Spleen (tissue), 11 donors: ENCODE measurements around the gene NRXN3. TPM values are rescaled to one million over a fixed set of nuclear protein-coding genes. Genes with fewer than 3 reads are reported as not detected.

ENCODE experiments used
- DNase-seq: peaks from one replicate; pipeline ENCODE4 v3.0.0-alpha.2; 2020
- H3K27ac ChIP-seq, 8 donors: fragments of 200-600 bp; sonication (generic) in 7 of 8; 1 replicate in 4 of 8; 2 replicates in 4 of 8; pipeline versions ENCODE4 v1.5.0 to v1.8.0; 2016 to 2021; ENCODE audit warnings: inconsistent platforms in 4 of 8, mild to moderate bottlenecking in 4 of 8, moderate library complexity in 1 of 8
- H3K27me3 ChIP-seq, 7 donors: fragments of 200-600 bp; sonication (generic) in 6 of 7; replicated peaks in 1 of 7; 1 replicate in 4 of 7; 2 replicates in 3 of 7; pipeline versions ENCODE4 v1.5.0 to v1.8.0; 2016 to 2021; ENCODE audit warnings: inconsistent platforms in 3 of 7, mild to moderate bottlenecking in 1 of 7
- H3K36me3 ChIP-seq, 6 donors: fragments of 200-600 bp; sonication (generic) in 5 of 6; 1 replicate in 4 of 6; 2 replicates in 2 of 6; pipeline versions ENCODE4 v1.5.0 to v1.8.0; 2016 to 2021; ENCODE audit warnings: inconsistent platforms in 2 of 6
- H3K4me1 ChIP-seq, 6 donors: fragments of 200-600 bp; sonication (generic) in 5 of 6; 1 replicate in 3 of 6; 2 replicates in 3 of 6; pipeline versions ENCODE4 v1.5.0 to v1.8.0; 2016 to 2021; ENCODE audit warnings: inconsistent platforms in 3 of 6
- H3K4me3 ChIP-seq, 8 donors: fragments of 200-600 bp; sonication (generic) in 7 of 8; 1 replicate in 4 of 8; 2 replicates in 4 of 8; pipeline versions ENCODE4 v1.5.0 to v1.8.0; 2016 to 2021; ENCODE audit warnings: inconsistent platforms in 4 of 8, mild to moderate bottlenecking in 4 of 8, moderate library complexity in 2 of 8
- H3K9me3 ChIP-seq, 8 donors: fragments of 200-600 bp; sonication (generic) in 7 of 8; 1 replicate in 4 of 8; 2 replicates in 4 of 8; pipeline versions ENCODE4 v1.5.0 to v1.8.0; 2016 to 2021; ENCODE audit warnings: inconsistent platforms in 4 of 8
- POLR2A ChIP-seq, 3 donors: fragments of 450-650 bp; IDR thresholded peaks; one replicate each; pipeline ENCODE4 v1.5.1; 2017; ENCODE audit warnings: antibody characterized with exemption in 3 of 3, mild to moderate bottlenecking in 1 of 3
- POLR2AphosphoS5 ChIP-seq, 3 donors: sonication (generic); formaldehyde crosslinking; IDR thresholded peaks; one replicate each; pipeline ENCODE4 v1.5.1; 2017; ENCODE audit warnings: antibody characterized with exemption in 3 of 3
- WGBS, 5 donors: extraction: QIAGEN DNeasy Blood & Tissue Kit in 3 of 5; methylation state at CpG; one replicate each; pipeline versions ENCODE4 v1.1.5 to v1.1.7; 2013 to 2018; 5-methylcytosine and 5-hydroxymethylcytosine counted together
- intact Hi-C: fragments of 100-400 bp; cut with DNase I; formaldehyde crosslinking; loops from one replicate; pipeline ENCODE4 v1.15.0; 2023; ENCODE audit warnings: low total_unique reads
- polyA plus RNA-seq, 3 donors: library from polyadenylated mRNA; stranded (reverse); fragments of 200-250 nt; gene quantifications; one replicate each; pipeline ENCODE4 v1.2.1, GENCODE V29; 2013
- total RNA-seq, 7 donors: library from RNA; depleted of rRNA in 3 of 7; stranded (reverse); fragments of >200 nt in 3 of 7; fragmentation: NEBNext Ultra II Directional in 4 of 7; extraction: Animal tissue kit (Norgen Biotek cat#: 25700) in 4 of 7; gene quantifications; one replicate each; pipeline versions ENCODE4 v1.1.0 to v1.2.1, GENCODE V29; 2016 to 2021
- TF ChIP-seq, protein P1 (sequence below), 11 experiments: fragments of 200-600 bp in 7 of 11; fragments of 450-650 bp in 4 of 11; sonication (generic) in 4 of 11; IDR thresholded peaks in 8 of 11; conservative IDR thresholded peaks in 3 of 11; 1 replicate in 7 of 11; 2 replicates in 4 of 11; pipeline versions ENCODE4 v1.4.0 to v1.8.0; 2016 to 2021; ENCODE audit warnings: antibody characterized with exemption in 11 of 11, inconsistent platforms in 4 of 11, mild to moderate bottlenecking in 1 of 11
- donor health status: healthy with polysubstance abuse.
- donor health status: DM: no; HTN: no; CAD: no; lungs with moderate emphysema.
- donor health status: DM: no; HTN: no; CAD: no.
- donor health status: Bipolar disorder and iron deficiency.
- donor health status: healthy.
- donor health status: DM: no; HTN: no; CAD: no.
- donor health status: DM: yes; HTN: yes; CAD: no.

Gene NRXN3
- total and polyA plus RNA-seq, 10 donors: 0.21 to 11.5 (median 1.6) TPM

DNA sequence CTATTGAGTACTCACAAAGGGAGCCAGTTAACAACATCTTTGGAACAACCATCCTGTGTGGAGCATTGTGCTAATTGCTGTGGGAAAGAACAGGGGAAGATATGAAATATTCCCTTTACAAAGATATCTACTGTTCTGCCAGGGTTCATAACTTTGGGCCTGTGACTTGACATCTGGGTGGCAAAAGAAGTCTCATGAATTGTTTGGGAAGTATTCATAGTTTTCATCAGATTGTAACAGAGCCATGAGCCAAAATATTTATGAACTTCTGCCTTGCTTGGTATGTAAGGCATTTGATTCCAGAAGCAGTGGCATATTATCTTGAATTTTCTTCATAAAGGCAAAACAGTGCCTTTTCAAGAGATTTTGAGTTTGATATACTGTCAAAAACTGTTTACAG lies 1224.9 kb downstream of the NRXN3 start:
- H3K27ac ChIP-seq: no peak overlapping the region
- H3K27me3 ChIP-seq: no peaks in the 10 kb centered on the region
- no peak overlapping the region for H3K4me3 ChIP-seq
- intact Hi-C loops: no loop called here
- no peaks in the 10 kb centered on the region for H3K36me3 ChIP-seq
- no peaks in the 10 kb centered on the region for H3K4me1 ChIP-seq
- DNase-seq: no peak
- TF ChIP-seq, protein P1, sequence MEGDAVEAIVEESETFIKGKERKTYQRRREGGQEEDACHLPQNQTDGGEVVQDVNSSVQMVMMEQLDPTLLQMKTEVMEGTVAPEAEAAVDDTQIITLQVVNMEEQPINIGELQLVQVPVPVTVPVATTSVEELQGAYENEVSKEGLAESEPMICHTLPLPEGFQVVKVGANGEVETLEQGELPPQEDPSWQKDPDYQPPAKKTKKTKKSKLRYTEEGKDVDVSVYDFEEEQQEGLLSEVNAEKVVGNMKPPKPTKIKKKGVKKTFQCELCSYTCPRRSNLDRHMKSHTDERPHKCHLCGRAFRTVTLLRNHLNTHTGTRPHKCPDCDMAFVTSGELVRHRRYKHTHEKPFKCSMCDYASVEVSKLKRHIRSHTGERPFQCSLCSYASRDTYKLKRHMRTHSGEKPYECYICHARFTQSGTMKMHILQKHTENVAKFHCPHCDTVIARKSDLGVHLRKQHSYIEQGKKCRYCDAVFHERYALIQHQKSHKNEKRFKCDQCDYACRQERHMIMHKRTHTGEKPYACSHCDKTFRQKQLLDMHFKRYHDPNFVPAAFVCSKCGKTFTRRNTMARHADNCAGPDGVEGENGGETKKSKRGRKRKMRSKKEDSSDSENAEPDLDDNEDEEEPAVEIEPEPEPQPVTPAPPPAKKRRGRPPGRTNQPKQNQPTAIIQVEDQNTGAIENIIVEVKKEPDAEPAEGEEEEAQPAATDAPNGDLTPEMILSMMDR (IDR thresholded peaks at IDR 0.05 in 8 of 11, conservative IDR thresholded peaks at IDR 0.05 in 3 of 11): no peak
- TF ChIP-seq POLR2A (IDR thresholded peaks at IDR 0.05): no peak
- no peak for TF ChIP-seq POLR2AphosphoS5 (IDR thresholded peaks at IDR 0.05)
- H3K9me3 ChIP-seq: peaks cover 0 to 4% (median 0%) of the 10 kb centered on the region in 8 donors

DNA sequence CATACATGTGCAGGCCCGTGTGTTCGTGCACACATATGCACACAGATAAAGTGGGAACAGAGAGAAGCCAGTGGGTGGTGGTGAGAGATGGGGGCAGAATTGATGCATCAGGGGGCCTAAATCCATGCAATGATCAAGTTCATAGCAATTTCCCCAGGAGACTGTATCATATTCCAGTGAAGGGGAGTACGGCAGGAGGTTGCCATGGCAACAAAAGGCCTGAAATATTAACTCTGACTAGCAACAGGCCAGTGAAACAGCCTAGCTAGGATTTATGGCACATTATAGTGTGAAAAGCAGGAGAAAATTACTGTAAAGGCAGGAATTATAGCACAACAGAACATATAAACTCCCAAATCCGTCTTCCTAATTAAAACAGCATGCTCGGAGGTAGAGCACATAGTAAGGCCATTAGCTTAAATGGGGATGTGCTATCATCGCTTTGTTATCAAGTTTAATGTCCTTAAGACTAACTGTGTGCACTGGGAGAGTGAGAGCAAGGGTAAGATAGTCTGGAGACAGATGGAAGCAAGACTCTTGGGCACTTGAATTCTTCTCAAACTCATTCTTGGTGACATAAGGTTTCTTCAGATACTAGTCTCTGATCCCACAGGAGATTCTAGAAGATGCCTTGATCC lies 1234.8 kb downstream of the NRXN3 start:
- Histone ChIP-seq H3K4me1 (no peaks in the 10 kb centered on the region), H3K4me3 (no peak overlapping the region), H3K36me3 (no peaks in the 10 kb centered on the region), H3K27ac (no peak overlapping the region), H3K27me3 (no peaks in the 10 kb centered on the region), H3K9me3 (no peaks in the 10 kb centered on the region)
- 74 to 83% (median 80%) methylated on average over 6 of the region's 6 CpGs for WGBS, 5 donors
- intact Hi-C loops: no loop called here
- TF ChIP-seq, protein P1 (IDR thresholded peaks at IDR 0.05 in 8 of 11, conservative IDR thresholded peaks at IDR 0.05 in 3 of 11): no peak
- TF ChIP-seq POLR2A (IDR thresholded peaks at IDR 0.05) (no peak), POLR2AphosphoS5 (IDR thresholded peaks at IDR 0.05) (no peak)
- no peak for DNase-seq

DNA sequence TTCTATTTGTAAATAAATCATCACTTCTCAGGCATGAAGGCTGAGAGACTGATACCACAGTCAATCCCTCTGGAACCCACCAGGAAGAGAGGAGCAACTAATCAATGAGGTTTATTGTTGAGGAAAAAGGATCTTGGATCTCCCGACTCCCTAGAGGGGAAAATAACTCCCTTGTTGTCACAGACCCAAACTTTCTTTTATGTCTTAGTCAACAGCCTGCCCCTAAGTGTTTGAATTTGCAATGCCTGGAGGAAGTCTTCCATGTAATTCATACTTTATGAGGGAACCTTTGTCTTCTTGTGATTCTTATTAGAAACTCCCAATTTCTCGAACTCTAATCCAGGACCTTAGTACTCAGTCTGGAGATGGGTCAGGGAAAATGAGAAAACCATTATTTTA lies 1235.3 kb downstream of the NRXN3 start:
- no peak for DNase-seq
- Histone ChIP-seq H3K4me3 (no peak overlapping the region), H3K27me3 (no peaks in the 10 kb centered on the region), H3K27ac (no peak overlapping the region), H3K9me3 (no peaks in the 10 kb centered on the region), H3K4me1 (no peaks in the 10 kb centered on the region), H3K36me3 (no peaks in the 10 kb centered on the region)
- TF ChIP-seq, protein P1 (IDR thresholded peaks at IDR 0.05 in 8 of 11, conservative IDR thresholded peaks at IDR 0.05 in 3 of 11): no peak
- TF ChIP-seq POLR2A (IDR thresholded peaks at IDR 0.05) (no peak), POLR2AphosphoS5 (IDR thresholded peaks at IDR 0.05) (no peak)
- intact Hi-C loops: no loop called here
- WGBS, 5 donors: 65 to 91% (median 74%) methylated on average over 2 of the region's 2 CpGs

DNA sequence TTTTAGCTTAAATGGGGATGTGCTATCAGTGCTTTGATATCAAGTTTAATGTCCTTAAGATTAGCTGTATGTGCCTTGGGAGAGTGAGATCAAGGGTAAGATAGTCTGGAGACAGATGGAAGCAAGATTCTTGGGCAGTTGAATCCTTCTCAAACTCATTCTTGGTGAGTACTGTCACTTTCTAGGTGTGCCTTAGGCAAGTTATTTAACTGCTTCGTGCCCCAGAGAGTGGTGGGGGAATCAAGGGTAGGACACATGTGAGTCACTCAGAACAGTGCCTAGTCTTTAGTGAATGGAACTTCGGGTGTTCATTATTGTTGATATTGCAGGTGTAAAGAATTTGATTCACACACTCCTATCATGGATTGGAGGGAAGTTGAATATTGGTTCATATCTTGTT lies 1237.4 kb downstream of the NRXN3 start:
- no peak for DNase-seq
- Histone ChIP-seq H3K4me1 (no peaks in the 10 kb centered on the region), H3K27me3 (no peaks in the 10 kb centered on the region), H3K4me3 (no peak overlapping the region), H3K27ac (no peak overlapping the region), H3K36me3 (no peaks in the 10 kb centered on the region), H3K9me3 (no peaks in the 10 kb centered on the region)
- 49 to 69% (median 52%) methylated on average over 2 of the region's 2 CpGs for WGBS, 5 donors
- TF ChIP-seq POLR2A (IDR thresholded peaks at IDR 0.05): no peak
- TF ChIP-seq, protein P1 (IDR thresholded peaks at IDR 0.05 in 8 of 11, conservative IDR thresholded peaks at IDR 0.05 in 3 of 11): no peak
- no peak for TF ChIP-seq POLR2AphosphoS5 (IDR thresholded peaks at IDR 0.05)
- intact Hi-C loops: no loop called here
